CD1c-positive myeloid dendritic cell (primary cell): ENCODE results near the gene CENPT.
"Not testable (repeated sequence)": the region's sequence is repeated elsewhere in the genome, so short reads cannot be mapped to it uniquely, and the experiment has no call there.

Experiments
- DNase-seq: peaks from one replicate; pipeline ENCODE4 v3.0.0-alpha.2; 2016; ENCODE audit errors: extremely low spot score

The CENPT gene

GRCh38 chr16:67877064-67877463 is 29.6 kb upstream of the CENPT start:
- no peak for DNase-seq

- DNase-seq = no peak
Observed at GRCh38 chr16:67874372-67874771, 26.9 kb upstream of the CENPT start.

DNA sequence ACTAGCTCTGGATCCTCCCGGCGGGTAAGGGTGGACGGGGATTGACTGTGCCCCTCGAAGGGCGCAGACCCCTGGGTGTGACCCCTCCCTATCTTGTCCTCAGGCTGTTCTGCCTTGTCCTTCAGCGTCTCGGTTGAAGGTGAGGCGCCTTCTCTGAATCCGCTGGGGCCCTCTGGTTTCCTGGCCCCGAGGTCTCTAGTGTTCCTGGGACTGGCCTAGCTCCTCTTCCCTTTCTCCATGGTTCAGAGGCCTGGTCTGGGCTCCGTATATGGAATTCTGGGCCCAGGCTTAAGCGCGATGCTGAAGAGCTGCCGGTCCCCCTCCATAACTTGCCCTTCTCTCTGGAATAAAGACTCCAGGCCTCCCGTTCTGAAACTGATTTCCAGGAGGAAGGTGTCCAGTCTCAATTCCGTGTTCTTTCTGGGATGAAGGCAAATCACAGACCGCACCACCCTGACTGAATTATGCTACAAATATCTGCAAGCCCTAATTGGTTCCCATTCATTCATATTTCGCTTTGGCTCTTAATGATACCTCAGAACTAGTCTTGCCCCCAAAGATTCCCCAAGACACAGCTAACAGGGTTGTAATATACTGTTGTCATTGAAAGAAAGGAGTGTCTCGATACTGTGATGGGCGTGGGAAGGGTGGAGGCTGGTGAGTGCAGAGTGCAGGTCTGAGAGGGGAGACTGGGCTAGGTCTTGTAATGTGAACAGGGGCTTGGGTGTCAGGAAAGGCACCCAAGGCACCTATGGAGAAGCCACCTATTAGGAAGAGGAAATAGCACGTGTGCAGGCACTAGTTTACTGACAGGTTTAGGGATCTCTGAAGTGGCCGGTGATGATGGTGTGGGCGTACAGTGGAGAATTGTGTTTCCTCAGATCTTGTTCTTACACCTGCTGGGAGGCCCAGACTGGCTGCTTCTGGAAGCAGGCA is 26.2 kb upstream of the CENPT start:
- peak; percentile 28 for DNase-seq

DNA sequence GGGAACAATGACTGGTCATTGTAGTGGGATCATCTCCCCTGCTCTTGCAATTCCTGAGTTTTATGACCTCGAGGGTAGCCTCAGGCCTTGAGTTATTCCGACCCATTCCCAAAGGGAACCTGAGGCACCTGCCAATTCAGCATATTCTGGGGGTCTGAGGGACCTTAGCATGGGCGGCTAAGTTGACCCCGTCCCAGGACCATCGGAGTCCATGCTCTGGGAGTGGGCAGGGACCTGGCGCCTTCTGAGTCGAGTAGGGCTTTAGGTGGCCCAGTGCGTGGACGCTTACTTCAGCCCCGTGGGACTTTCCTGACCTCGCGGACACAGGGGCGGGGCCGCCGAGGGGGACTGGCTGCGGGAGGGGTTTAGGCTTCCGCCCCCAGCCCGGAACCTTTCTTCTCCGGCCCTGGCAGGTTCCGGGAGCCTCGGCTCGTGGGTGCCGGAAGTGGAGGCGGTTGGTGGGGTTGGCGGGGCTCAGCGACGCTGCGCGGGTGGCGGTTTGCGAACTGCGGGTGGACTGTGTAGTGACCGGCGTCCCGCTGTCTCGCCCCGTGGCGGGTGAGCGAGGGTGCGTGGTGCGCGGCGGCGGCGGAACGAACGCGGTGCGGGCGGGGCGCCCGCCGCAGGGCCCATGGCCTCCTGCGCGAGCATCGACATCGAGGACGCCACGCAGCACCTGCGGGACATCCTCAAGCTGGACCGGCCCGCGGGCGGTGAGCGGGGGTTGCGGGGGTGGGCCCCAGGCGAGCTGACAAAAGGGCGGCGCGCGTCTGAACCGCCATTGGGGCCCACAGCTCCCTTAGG is 25.3 kb upstream of the CENPT start, which contains the start of gene EDC4:
EDC4 (plus strand) TSS at position 422 of the 804 bp plus-strand sequence; CDS start at position 632, 210 bp downstream.
- peak; percentile 94 for DNase-seq

DNA sequence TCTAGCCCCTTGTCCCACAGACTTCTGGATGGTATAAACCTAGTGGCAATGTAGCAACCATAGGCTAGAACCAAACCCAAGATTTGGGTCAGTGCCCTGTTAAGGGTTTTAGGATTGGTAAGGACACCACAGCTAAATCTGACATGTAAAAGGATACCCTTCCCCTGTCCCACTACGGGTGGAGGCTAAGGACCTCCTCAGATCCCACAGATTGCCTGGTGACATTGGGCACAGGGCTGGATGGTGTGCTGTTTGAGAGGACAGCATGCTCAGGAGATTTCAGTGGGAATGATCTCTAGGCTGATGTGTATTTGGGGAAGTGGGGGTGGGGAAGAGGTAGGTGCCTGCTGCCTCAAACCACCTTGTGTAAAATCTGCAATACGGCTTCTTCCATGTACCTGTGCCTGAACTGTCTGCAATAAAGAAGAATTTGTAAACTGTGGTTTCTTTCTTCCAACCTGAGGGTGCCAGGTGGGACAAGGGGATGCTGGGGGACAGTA is 24.7 kb upstream of the CENPT start:
- no peak for DNase-seq

GRCh38 chr16:67871256-67871655 is 23.8 kb upstream of the CENPT start:
- DNase-seq = no peak

DNA sequence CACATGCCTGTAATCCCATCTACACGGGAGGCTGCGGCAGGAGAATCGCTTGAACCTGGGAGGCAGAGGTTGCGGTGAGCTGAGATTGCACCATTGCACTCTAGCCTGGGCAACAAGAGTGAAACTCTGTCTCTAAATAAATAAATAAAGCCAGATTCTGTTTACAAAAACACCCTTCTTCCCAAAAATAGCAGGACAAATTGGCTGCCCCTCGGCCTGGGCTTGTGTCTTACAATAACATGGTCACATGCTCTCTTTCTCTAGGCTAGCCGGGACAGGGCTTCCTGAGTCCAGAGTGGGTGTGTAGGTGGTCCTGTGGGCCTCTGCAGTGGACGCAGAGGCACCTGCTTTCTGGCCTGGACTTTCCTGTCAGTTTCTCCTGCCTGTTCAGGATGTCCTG is 22.2 kb upstream of the CENPT start:
- no peak for DNase-seq

- DNase-seq = no peak
Observed at GRCh38 chr16:67868290-67868689, 20.8 kb upstream of the CENPT start.

DNA sequence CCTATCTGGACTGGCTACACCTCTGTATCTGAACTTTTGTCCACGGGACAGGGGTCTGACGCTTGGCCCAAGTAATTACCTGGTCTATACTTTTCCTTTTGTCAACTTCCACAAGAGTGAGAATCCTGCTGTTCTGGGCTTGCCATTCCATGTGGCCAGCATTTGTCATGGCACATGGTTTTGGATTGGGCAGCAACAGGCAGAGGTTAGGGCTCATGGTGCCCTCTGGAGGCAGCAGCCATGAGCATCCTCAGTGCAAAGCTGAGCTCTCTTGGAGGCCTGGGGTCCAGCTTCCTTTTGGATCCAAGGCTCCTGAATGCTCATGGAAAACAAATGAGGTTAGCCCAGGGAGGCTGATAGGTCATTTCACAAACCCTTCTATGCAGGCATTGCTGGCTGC is 17.8 kb upstream of the CENPT start:
- DNase-seq = peak; percentile 65

- DNase-seq = no peak
Observed at GRCh38 chr16:67864594-67864993, 17.1 kb upstream of the CENPT start.

DNA sequence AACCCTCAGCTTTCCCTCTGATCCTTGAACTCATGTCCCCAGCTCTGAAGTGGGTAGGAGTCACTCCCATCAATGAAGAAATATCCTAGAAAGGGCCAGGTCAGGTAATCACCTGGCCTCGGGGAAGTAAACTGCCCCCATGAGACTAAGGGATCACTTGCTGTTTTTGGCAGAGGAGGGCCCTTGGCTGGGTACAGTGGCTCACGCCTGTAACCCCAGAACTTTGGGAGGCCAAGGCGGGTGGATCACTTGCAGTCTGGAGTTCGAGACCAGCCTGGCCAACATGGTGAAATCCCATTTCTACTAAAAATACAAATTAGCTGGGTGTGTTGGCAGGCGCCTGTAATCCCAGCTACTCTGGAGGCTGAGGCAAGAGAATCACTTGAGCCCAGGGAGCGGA is 16.6 kb upstream of the CENPT start:
- not testable (repeated sequence) for DNase-seq

GRCh38 chr16:67862623-67863583 is 15.4 kb upstream of the CENPT start:
- DNase-seq = no peak

DNA sequence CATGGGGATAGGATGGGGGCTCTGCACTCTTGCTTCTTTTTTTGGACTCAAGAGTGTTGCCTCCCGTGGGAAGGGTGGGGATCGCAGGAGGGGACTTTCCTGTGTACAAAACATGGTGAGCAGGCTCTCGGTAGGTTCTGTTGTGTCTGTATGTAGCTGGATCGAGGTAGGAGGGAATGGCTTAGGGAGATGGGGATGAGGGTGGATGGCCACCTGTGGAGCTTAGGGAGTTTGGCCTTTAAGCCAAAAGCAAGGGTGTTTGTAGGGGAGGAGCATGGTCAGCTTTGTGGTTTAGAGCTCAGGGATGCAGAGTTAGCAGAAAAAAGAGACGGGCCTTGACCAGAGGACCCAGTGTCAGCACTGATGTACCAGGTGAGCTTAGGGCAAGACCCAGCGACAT is 14.4 kb upstream of the CENPT start:
- DNase-seq = no peak

GRCh38 chr16:67860589-67861398 is 13.3 kb upstream of the CENPT start:
- DNase-seq = peak; percentile 20

GRCh38 chr16:67858500-67858899 is 11.0 kb upstream of the CENPT start:
- peak; percentile 68 for DNase-seq

- DNase-seq = peak; percentile 98
Observed at GRCh38 chr16:67857547-67858233, 10.2 kb upstream of the CENPT start.

DNA sequence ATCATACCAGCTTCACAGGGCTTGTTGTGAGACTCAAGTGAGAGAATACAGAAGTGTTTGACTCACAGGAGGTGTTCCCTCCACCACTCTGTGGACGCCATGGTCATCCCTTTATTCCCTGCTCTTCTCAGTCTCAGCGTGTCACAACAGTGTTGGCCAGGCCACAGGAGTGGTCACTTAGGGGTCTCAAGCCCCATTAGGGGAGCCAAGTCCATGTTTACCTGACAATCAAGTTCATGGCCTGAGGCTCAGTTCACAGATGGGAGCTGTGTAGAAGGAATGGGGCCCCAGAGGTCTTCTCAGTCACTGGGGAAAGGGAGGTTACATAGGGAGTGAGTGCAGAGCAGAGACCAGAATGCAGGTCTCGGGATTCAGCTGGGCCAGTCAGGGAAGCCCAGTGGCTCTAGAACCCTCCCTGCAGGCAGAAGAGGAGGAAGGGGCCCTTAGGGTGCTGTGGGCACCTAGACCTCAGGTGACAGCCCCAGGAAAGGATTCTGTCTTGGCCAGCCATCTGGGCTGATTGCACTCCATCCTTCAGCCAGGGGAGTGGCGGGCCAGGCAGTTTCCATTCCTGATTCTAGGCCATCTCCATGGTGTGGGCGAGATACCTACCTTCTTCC is 9.5 kb upstream of the CENPT start:
- DNase-seq = peak; percentile 1

DNA sequence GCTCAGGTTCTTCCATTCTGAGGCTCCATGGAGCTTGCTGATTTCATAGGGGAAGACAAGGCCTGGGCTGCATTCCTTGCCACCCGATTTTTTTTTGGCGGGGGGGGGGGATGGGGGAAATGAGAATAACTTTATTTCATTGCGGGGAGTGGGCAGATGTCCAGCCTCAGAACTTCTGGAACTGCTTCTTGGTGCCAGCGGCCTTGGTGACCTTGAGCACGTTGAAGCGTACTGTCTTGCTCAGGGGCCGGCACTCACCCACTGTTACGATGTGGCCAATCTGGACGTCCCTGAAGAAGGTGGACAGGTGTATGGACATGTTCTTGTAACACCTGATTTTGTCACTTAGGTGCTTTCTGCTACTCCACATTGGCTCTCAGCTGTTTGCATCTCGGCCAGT is 8.3 kb upstream of the CENPT start:
- no peak for DNase-seq

- DNase-seq = no peak
Observed at GRCh38 chr16:67853670-67854069, 6.2 kb upstream of the CENPT start.
